Measurements from ENCODE around the gene ROBO2.

Gene ROBO2

DNA sequence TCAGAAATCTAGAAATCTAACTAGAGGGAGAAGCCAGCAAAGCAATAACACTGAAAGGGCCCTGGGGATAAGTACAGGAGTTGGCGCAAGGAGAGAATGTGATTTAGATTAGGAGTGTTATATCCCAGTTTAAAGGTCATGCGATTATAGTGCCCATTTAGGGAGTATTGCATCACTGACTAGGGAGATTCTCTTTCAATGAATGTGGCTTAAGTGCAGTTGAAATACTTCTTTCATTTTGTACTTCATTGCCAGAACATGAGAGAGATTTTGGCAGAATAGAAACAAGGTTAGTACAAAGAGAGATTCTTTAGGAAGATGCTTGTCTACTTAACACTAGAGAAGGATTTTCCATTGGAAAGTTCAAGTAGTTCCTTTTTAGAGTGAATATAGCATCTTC lies 13.9 kb downstream of the ROBO2 start (continued):
- no peak for TF ChIP-seq ZSCAN30 (tag by site-specific recombination; IDR thresholded peaks at IDR 0.05)
- TF ChIP-seq ZNF707 (tag by site-specific recombination; IDR thresholded peaks at IDR 0.05): no peak
- TF ChIP-seq, protein P1, sequence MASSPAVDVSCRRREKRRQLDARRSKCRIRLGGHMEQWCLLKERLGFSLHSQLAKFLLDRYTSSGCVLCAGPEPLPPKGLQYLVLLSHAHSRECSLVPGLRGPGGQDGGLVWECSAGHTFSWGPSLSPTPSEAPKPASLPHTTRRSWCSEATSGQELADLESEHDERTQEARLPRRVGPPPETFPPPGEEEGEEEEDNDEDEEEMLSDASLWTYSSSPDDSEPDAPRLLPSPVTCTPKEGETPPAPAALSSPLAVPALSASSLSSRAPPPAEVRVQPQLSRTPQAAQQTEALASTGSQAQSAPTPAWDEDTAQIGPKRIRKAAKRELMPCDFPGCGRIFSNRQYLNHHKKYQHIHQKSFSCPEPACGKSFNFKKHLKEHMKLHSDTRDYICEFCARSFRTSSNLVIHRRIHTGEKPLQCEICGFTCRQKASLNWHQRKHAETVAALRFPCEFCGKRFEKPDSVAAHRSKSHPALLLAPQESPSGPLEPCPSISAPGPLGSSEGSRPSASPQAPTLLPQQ (tag by site-specific recombination; IDR thresholded peaks at IDR 0.05): no peak
- TF ChIP-seq ZNF660 (tag by site-specific recombination; IDR thresholded peaks at IDR 0.05): no peak
- TF ChIP-seq, protein P2, sequence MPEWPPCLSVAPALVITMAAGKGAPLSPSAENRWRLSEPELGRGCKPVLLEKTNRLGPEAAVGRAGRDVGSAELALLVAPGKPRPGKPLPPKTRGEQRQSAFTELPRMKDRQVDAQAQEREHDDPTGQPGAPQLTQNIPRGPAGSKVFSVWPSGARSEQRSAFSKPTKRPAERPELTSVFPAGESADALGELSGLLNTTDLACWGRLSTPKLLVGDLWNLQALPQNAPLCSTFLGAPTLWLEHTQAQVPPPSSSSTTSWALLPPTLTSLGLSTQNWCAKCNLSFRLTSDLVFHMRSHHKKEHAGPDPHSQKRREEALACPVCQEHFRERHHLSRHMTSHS (tag by site-specific recombination; IDR thresholded peaks at IDR 0.05): no peak
- TF ChIP-seq MYNN (tag by site-specific recombination; IDR thresholded peaks at IDR 0.05; ENCODE audit: borderline replicate concordance): no peak
- TF ChIP-seq ZNF843 (tag by site-specific recombination; IDR thresholded peaks at IDR 0.05): 0 out of 2 replicates have a peak, but pooled peaks have one; percentile 36
- no peak for TF ChIP-seq ZNF112 (tag by site-specific recombination; IDR thresholded peaks at IDR 0.05)
- no peak for TF ChIP-seq ZNF335 (tag by site-specific recombination; conservative IDR thresholded peaks at IDR 0.05)
- peak; percentile 48; the same call in 1 of the 2 replicates for TF ChIP-seq IKZF3 (tag by site-specific recombination; IDR thresholded peaks at IDR 0.05)
- peak; percentile 63; the same call in 1 of the 2 replicates for TF ChIP-seq TRIM28 (IDR thresholded peaks at IDR 0.05; ENCODE audit: borderline replicate concordance, low read length)
- TF ChIP-seq ZNF16 (tag by site-specific recombination; IDR thresholded peaks at IDR 0.05; ENCODE audit: low read depth): no peak
- TF ChIP-seq ZBTB21 (tag by site-specific recombination; IDR thresholded peaks at IDR 0.05): no peak
- no peak for TF ChIP-seq ZNF792 (tag by site-specific recombination; IDR thresholded peaks at IDR 0.05)

DNA sequence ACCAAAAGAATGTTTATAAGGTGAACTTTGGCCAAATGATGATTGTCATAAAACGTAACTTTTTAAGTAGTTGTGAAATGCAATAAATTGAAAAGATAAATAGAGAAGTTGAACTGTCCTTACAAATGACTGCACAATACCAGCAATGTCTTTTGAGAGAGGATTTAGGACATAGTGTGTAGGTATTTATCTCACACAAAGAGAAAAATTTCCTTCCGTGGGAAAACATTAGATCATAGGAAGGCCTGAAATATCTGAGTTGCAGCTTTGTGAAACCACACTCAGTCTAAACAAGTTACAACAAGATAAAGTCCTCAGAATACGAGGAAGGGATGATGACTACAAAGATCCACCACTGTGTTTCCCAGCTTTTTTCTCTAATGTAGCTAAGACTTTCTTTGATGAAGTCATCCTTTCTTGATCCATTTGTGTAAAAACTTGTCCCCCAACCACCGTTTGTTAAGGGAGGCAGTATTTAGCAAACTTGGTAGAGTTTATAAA lies 16.0 kb downstream of the ROBO2 start:
- Histone ChIP-seq H3K4me1 (ENCODE audit: control insufficient read depth, insufficient read depth, low read length) (peaks cover 11% of the 10 kb centered on the region; the same call in 1 of the 2 replicates), H3K9me3 (ENCODE audit: control insufficient read depth, insufficient read depth, low read depth, low read length) (no peaks in the 10 kb centered on the region), H3K4me3 (ENCODE audit: low read depth, low read length) (no peak overlapping the region), H3K36me3 (ENCODE audit: control insufficient read depth in 2 of 2, insufficient read depth in 1 of 2, low read length in 2 of 2) (no peaks in the 10 kb centered on the region), H3K27ac (ENCODE audit: extremely low read depth, low read depth, low read length) (no peak overlapping the region)
- CTCF ChIA-PET: no interaction called here
- POLR2A ChIA-PET: no interaction called here
- TF ChIP-seq ZNF660 (tag by site-specific recombination; IDR thresholded peaks at IDR 0.05) (0 out of 2 replicates have a peak, but pooled peaks have one; percentile 27), ZNF785 (tag by site-specific recombination; IDR thresholded peaks at IDR 0.05) (no peak), ZFP41 (tag by site-specific recombination; IDR thresholded peaks at IDR 0.05; ENCODE audit: borderline replicate concordance) (no peak), ZNF292 (tag by site-specific recombination; IDR thresholded peaks at IDR 0.05; ENCODE audit: borderline replicate concordance, low read depth) (no peak)
- TF ChIP-seq, protein P3, sequence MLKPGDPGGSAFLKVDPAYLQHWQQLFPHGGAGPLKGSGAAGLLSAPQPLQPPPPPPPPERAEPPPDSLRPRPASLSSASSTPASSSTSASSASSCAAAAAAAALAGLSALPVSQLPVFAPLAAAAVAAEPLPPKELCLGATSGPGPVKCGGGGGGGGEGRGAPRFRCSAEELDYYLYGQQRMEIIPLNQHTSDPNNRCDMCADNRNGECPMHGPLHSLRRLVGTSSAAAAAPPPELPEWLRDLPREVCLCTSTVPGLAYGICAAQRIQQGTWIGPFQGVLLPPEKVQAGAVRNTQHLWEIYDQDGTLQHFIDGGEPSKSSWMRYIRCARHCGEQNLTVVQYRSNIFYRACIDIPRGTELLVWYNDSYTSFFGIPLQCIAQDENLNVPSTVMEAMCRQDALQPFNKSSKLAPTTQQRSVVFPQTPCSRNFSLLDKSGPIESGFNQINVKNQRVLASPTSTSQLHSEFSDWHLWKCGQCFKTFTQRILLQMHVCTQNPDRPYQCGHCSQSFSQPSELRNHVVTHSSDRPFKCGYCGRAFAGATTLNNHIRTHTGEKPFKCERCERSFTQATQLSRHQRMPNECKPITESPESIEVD (tag by site-specific recombination; IDR thresholded peaks at IDR 0.05): peak; percentile 83
- TF ChIP-seq, protein P4, sequence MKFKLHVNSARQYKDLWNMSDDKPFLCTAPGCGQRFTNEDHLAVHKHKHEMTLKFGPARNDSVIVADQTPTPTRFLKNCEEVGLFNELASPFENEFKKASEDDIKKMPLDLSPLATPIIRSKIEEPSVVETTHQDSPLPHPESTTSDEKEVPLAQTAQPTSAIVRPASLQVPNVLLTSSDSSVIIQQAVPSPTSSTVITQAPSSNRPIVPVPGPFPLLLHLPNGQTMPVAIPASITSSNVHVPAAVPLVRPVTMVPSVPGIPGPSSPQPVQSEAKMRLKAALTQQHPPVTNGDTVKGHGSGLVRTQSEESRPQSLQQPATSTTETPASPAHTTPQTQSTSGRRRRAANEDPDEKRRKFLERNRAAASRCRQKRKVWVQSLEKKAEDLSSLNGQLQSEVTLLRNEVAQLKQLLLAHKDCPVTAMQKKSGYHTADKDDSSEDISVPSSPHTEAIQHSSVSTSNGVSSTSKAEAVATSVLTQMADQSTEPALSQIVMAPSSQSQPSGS (tag by site-specific recombination; IDR thresholded peaks at IDR 0.05; ENCODE audit: low read depth): peak; percentile 23; the same call in 1 of the 2 replicates
- TF ChIP-seq, protein P5, sequence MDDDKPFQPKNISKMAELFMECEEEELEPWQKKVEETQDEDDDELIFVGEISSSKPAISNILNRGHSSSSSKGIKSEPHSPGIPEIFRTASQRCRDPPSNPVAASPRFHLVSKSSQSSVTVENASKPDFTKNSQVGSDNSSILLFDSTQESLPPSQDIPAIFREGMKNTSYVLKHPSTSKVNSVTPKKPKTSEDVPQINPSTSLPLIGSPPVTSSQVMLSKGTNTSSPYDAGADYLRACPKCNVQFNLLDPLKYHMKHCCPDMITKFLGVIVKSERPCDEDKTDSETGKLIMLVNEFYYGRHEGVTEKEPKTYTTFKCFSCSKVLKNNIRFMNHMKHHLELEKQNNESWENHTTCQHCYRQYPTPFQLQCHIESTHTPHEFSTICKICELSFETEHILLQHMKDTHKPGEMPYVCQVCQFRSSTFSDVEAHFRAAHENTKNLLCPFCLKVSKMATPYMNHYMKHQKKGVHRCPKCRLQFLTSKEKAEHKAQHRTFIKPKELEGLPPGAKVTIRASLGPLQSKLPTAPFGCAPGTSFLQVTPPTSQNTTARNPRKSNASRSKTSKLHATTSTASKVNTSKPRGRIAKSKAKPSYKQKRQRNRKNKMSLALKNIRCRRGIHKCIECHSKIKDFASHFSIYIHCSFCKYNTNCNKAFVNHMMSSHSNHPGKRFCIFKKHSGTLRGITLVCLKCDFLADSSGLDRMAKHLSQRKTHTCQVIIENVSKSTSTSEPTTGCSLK (tag by site-specific recombination; IDR thresholded peaks at IDR 0.05): no peak
- TF ChIP-seq, protein P6, sequence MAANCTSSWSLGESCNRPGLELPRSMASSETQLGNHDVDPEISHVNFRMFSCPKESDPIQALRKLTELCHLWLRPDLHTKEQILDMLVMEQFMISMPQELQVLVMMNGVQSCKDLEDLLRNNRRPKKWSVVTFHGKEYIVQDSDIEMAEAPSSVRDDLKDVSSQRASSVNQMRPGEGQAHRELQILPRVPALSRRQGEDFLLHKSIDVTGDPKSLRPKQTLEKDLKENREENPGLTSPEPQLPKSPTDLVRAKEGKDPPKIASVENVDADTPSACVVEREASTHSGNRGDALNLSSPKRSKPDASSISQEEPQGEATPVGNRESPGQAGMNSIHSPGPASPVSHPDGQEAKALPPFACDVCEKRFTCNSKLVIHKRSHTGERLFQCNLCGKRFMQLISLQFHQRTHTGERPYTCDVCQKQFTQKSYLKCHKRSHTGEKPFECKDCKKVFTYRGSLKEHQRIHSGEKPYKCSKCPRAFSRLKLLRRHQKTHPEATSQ (tag by site-specific recombination; IDR thresholded peaks at IDR 0.05): no peak

Data from HEK293 (cell line).